GM23338 (cell line): Measurements from ENCODE around the gene GHRHR. TPM values are rescaled to one million over a fixed set of nuclear protein-coding genes. Genes with fewer than 3 reads are reported as not detected.

Source experiments
- ATAC-seq: fragments of 200-7000 bp; cut with Tn5 transposase; 3 replicates; pipeline ENCODE4 v1.9.1; 2020
- DNase-seq: peaks from one replicate; pipeline ENCODE4 v3.0.0-alpha.2; 2015; ENCODE audit warnings: low spot score
- H2AFZ ChIP-seq: fragments of 200-600 bp; sonication (generic); 2 replicates; pipeline ENCODE4 v1.8.0; 2016; ENCODE audit warnings: antibody characterized with exemption, mild to moderate bottlenecking, moderate library complexity
- H3F3A ChIP-seq: fragments of 200-600 bp; sonication (generic); replicated peaks from 2 replicates; pipeline ENCODE4 v1.8.0; 2017; ENCODE audit warnings: antibody characterized with exemption, mixed run types, low read depth
- H3K27ac ChIP-seq: fragments of 200-600 bp; sonication (generic); 2 replicates; pipeline ENCODE4 v1.6.1; 2016; ENCODE audit warnings: low read depth
- H3K27me3 ChIP-seq: fragments of 200-600 bp; sonication (generic); 2 replicates; pipeline ENCODE4 v1.8.0; 2016; ENCODE audit warnings: mild to moderate bottlenecking, mixed run types, moderate library complexity; ENCODE audit not compliant: insufficient read depth
- H3K36me3 ChIP-seq: fragments of 200-600 bp; sonication (generic); 2 replicates; pipeline ENCODE4 v1.8.0; 2016; ENCODE audit warnings: mild to moderate bottlenecking; ENCODE audit not compliant: insufficient read depth
- H3K4me1 ChIP-seq: fragments of 200-600 bp; sonication (generic); 2 replicates; pipeline ENCODE4 v1.8.0; 2016; ENCODE audit warnings: mild to moderate bottlenecking, moderate library complexity; ENCODE audit not compliant: insufficient read depth
- H3K4me2 ChIP-seq: fragments of 200-600 bp; sonication (generic); 2 replicates; pipeline ENCODE4 v1.7.1; 2017; ENCODE audit warnings: mixed run types
- H3K4me3 ChIP-seq: fragments of 200-600 bp; sonication (generic); 2 replicates; pipeline ENCODE4 v1.6.1; 2016; ENCODE audit warnings: mixed run types
- H3K79me2 ChIP-seq: fragments of 200-600 bp; sonication (generic); replicated peaks from 2 replicates; pipeline ENCODE4 v1.8.0; 2017; ENCODE audit warnings: mild to moderate bottlenecking; ENCODE audit not compliant: insufficient read depth
- H3K9me2 ChIP-seq: fragments of 200-600 bp; sonication (generic); 2 replicates; pipeline ENCODE4 v1.8.0; 2017; ENCODE audit not compliant: insufficient read depth
- H4K20me1 ChIP-seq: fragments of 200-600 bp; sonication (generic); replicated peaks from 2 replicates; pipeline ENCODE4 v1.8.0; 2017; ENCODE audit warnings: mild to moderate bottlenecking; ENCODE audit not compliant: insufficient read depth
- H3K27ac Mint-ChIP-seq: 2 replicates; pipeline ENCODE4 v1.8.0; 2020; ENCODE audit warnings: inconsistent platforms, mild to moderate bottlenecking, moderate library complexity, mixed read lengths
- H3K27me3 Mint-ChIP-seq: 3 replicates; pipeline ENCODE4 v1.8.0; 2022; ENCODE audit warnings: low read depth, mild to moderate bottlenecking, moderate library complexity, mixed read lengths, inconsistent platforms; ENCODE audit not compliant: insufficient read depth, poor library complexity
- H3K36me3 Mint-ChIP-seq: 3 replicates; pipeline ENCODE4 v1.8.0; 2021; ENCODE audit warnings: low read depth, mild to moderate bottlenecking, inconsistent platforms, moderate library complexity, mixed read lengths
- H3K4me1 Mint-ChIP-seq: 3 replicates; pipeline ENCODE4 v1.8.0; 2020; ENCODE audit warnings: mild to moderate bottlenecking, inconsistent platforms, mixed read lengths
- H3K4me3 Mint-ChIP-seq: 3 replicates; pipeline ENCODE4 v1.8.0; 2021; ENCODE audit warnings: moderate library complexity, mild to moderate bottlenecking, inconsistent platforms, mixed read lengths
- H3K9me3 Mint-ChIP-seq: 3 replicates; pipeline ENCODE4 v1.8.0; 2020; ENCODE audit warnings: moderate library complexity, mild to moderate bottlenecking, inconsistent platforms, mixed read lengths
- CREB1 ChIP-seq: fragments of 250-450 bp; sonication (Bioruptor Pico); IDR thresholded peaks from 2 replicates; pipeline ENCODE4 v1.5.0; 2020; ENCODE audit warnings: low read depth, mild to moderate bottlenecking, moderate library complexity
- CTCF ChIP-seq, 2 experiments: fragments of 200-600 bp in 1 of 2; sonication (generic) in 1 of 2; conservative IDR thresholded peaks; 2 replicates each; pipeline versions ENCODE4 v1.5.1 to v1.6.1; 2016 to 2017; ENCODE audit warnings: antibody characterized with exemption in 2 of 2, low read depth in 2 of 2, mild to moderate bottlenecking in 2 of 2, moderate library complexity in 1 of 2
- EZH2 ChIP-seq: fragments of 200-600 bp; sonication (generic); IDR thresholded peaks from one replicate; pipeline ENCODE4 v1.8.0; 2017; ENCODE audit warnings: antibody characterized with exemption, mild to moderate bottlenecking, low read depth; ENCODE audit not compliant: unreplicated experiment
- EZH2phosphoT487 ChIP-seq: fragments of 200-600 bp; sonication (generic); IDR thresholded peaks from one replicate; pipeline ENCODE4 v1.8.1; 2018; ENCODE audit warnings: antibody characterized with exemption; ENCODE audit not compliant: unreplicated experiment
- JUNB ChIP-seq: IDR thresholded peaks from one replicate; pipeline ENCODE4 v1.6.1; 2016; ENCODE audit warnings: antibody characterized with exemption; ENCODE audit not compliant: unreplicated experiment
- NANOG ChIP-seq: IDR thresholded peaks from 2 replicates; pipeline ENCODE4 v1.6.1; 2016; ENCODE audit warnings: antibody characterized with exemption, borderline replicate concordance
- POLR2AphosphoS5 ChIP-seq: IDR thresholded peaks from 2 replicates; pipeline ENCODE4 v1.6.1; 2016; ENCODE audit warnings: antibody characterized with exemption, low read depth
- STAT1 ChIP-seq: IDR thresholded peaks from one replicate; pipeline ENCODE4 v1.6.1; 2016; ENCODE audit warnings: antibody characterized with exemption; ENCODE audit not compliant: unreplicated experiment
- ZNF114 ChIP-seq: fragments of 250-450 bp; sonication (Bioruptor Pico); IDR thresholded peaks from 2 replicates; pipeline ENCODE4 v1.5.0; 2020; ENCODE audit warnings: mild to moderate bottlenecking, moderate library complexity
- ZNF331 ChIP-seq: fragments of 250-450 bp; sonication (Bioruptor Pico); IDR thresholded peaks from 2 replicates; pipeline ENCODE4 v1.5.0; 2020; ENCODE audit warnings: low read depth, mild to moderate bottlenecking, moderate library complexity
- ZNF462 ChIP-seq: fragments of 250-450 bp; sonication (Bioruptor Pico); IDR thresholded peaks from 2 replicates; pipeline ENCODE4 v1.5.0; 2020; ENCODE audit warnings: mild to moderate bottlenecking, moderate library complexity
- polyA plus RNA-seq: library from polyadenylated mRNA; unstranded; fragments of >200 nt; fragmentation: Nextera tagmentation; extraction: Ambion mirVana; gene quantifications from 2 replicates; pipeline ENCODE4 v1.2.1, GENCODE V29; 2016
- total RNA-seq: library from RNA; depleted of rRNA; stranded (reverse); fragments of >200 nt; shearing (Covaris generic); gene quantifications from 2 replicates; pipeline ENCODE4 v1.2.3, GENCODE V29; 2014
- TF ChIP-seq, protein P1 (sequence below): IDR thresholded peaks from one replicate; pipeline ENCODE4 v1.6.1; 2018; ENCODE audit warnings: antibody characterized with exemption; ENCODE audit not compliant: unreplicated experiment
- TF ChIP-seq, protein P2 (sequence below): IDR thresholded peaks from 2 replicates; pipeline ENCODE4 v1.6.1; 2016; ENCODE audit warnings: antibody characterized with exemption

The GHRHR gene
- total and polyA plus RNA-seq, 2 experiments from 2014 or later: 2.2 TPM; not detected in 1

DNA sequence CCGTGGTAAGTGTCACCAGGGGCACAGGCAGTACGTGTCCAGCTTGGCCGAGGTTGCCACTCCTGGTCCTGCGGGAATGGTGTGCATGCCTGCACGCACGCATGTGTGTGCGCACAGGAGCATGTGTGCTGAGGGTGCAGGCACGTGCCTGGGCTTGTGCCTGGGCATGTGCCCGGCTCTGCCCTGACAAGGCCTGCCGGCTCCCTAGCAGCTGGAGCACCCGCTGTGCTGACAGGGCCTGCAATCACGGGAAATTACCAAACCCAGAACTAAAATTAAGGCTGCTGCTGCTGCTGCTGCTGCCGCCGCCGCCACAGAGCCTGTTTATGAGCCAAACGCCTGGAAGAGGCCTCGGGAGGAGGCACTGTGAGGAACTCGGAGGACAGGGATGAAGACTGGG, 28.7 kb downstream of the GHRHR start:
- Histone ChIP-seq H3K27me3 (no peaks in the 10 kb centered on the region), H3K4me3 (no peak overlapping the region), H3K79me2 (no peaks in the 10 kb centered on the region), H3K36me3 (no peaks in the 10 kb centered on the region; the same call in 1 of the 2 replicates), H3K4me2 (no peak overlapping the region), H3K4me1 (peaks cover 17% of the 10 kb centered on the region), H2AFZ (no peak overlapping the region), H3F3A (no peaks in the 10 kb centered on the region), H4K20me1 (no peaks in the 10 kb centered on the region), H3K27ac (no peak overlapping the region), H3K9me2 (no peaks in the 10 kb centered on the region)
- no peak for DNase-seq
- H3K36me3 Mint-ChIP-seq: peaks cover 22% of the 10 kb centered on the region
- no peak overlapping the region for H3K4me3 Mint-ChIP-seq
- TF ChIP-seq, protein P1, sequence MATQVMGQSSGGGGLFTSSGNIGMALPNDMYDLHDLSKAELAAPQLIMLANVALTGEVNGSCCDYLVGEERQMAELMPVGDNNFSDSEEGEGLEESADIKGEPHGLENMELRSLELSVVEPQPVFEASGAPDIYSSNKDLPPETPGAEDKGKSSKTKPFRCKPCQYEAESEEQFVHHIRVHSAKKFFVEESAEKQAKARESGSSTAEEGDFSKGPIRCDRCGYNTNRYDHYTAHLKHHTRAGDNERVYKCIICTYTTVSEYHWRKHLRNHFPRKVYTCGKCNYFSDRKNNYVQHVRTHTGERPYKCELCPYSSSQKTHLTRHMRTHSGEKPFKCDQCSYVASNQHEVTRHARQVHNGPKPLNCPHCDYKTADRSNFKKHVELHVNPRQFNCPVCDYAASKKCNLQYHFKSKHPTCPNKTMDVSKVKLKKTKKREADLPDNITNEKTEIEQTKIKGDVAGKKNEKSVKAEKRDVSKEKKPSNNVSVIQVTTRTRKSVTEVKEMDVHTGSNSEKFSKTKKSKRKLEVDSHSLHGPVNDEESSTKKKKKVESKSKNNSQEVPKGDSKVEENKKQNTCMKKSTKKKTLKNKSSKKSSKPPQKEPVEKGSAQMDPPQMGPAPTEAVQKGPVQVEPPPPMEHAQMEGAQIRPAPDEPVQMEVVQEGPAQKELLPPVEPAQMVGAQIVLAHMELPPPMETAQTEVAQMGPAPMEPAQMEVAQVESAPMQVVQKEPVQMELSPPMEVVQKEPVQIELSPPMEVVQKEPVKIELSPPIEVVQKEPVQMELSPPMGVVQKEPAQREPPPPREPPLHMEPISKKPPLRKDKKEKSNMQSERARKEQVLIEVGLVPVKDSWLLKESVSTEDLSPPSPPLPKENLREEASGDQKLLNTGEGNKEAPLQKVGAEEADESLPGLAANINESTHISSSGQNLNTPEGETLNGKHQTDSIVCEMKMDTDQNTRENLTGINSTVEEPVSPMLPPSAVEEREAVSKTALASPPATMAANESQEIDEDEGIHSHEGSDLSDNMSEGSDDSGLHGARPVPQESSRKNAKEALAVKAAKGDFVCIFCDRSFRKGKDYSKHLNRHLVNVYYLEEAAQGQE: no peak
- TF ChIP-seq POLR2AphosphoS5 (no peak), ZNF114 (CRISPR knock-in tag) (no peak), EZH2phosphoT487 (no peak), EZH2 (no peak), ZNF462 (no peak), CTCF (conservative IDR thresholded peaks at IDR 0.05; ENCODE audit: low read depth in 2 of 2) (no peak), STAT1 (no peak), CREB1 (CRISPR knock-in tag) (no peak), NANOG (no peak), JUNB (no peak), ZNF331 (CRISPR knock-in tag) (no peak)
- TF ChIP-seq, protein P2, sequence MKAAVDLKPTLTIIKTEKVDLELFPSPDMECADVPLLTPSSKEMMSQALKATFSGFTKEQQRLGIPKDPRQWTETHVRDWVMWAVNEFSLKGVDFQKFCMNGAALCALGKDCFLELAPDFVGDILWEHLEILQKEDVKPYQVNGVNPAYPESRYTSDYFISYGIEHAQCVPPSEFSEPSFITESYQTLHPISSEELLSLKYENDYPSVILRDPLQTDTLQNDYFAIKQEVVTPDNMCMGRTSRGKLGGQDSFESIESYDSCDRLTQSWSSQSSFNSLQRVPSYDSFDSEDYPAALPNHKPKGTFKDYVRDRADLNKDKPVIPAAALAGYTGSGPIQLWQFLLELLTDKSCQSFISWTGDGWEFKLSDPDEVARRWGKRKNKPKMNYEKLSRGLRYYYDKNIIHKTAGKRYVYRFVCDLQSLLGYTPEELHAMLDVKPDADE: no peak
- peaks cover 7% of the 10 kb centered on the region for H3K9me3 Mint-ChIP-seq
- H3K4me1 Mint-ChIP-seq: peaks cover 32% of the 10 kb centered on the region
- no peak overlapping the region for H3K27ac Mint-ChIP-seq
- no peak for ATAC-seq
- H3K27me3 Mint-ChIP-seq: peaks cover 18% of the 10 kb centered on the region
